Fibroblast of skin of right biceps (primary cell): ENCODE data around the gene CD248.

ENCODE experiments used
- DNase-seq: peaks from one replicate; pipeline ENCODE4 v3.0.0-alpha.2; 2013

Gene CD248

DNA sequence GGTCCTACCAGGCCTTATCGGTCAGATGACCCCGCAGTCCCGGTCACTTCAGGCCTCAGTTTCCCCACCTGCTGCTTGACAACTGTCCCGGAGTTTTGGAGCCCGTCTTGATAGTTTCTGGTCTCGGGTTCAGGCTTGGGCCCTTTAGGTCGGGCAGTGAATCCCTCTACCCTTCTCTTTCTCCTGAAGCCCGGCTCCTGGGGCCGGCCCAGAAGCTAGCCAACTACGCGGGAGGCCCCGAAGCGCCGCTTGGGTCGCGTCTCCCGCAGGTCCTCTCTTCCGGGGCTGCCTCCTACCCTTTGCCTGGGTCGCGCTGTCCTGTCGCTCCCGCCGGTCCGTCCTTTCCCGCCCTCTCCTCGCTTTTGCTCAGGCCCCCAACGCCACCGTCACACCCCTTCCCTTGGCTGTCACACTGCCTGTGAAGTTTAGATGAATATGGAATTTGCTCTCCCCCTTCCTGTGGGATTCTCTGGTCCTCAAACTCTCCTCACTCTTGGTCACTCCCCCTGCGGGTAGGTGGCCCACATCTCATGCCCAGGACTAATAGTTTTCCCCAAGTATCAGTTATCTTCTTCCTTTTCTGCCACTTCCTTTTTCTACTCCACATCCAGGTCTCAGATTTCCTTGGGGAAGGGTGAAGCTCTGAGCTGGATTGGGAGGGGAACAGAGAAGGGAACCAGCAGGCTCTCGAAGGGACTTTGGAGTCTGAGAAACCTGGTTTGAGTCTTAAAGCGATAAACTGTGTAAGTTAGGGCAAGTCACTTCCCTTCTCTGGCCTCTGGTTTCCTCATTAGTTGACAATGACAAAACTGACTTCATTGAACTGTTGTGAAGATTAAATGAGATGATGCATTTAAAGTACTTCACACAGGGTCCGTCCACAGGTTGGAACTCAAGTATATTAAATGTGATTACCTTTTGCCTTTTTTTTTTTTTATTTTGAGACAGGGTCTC, 47.6 kb downstream of the CD248 start:
- peak; percentile 64 for DNase-seq

DNA sequence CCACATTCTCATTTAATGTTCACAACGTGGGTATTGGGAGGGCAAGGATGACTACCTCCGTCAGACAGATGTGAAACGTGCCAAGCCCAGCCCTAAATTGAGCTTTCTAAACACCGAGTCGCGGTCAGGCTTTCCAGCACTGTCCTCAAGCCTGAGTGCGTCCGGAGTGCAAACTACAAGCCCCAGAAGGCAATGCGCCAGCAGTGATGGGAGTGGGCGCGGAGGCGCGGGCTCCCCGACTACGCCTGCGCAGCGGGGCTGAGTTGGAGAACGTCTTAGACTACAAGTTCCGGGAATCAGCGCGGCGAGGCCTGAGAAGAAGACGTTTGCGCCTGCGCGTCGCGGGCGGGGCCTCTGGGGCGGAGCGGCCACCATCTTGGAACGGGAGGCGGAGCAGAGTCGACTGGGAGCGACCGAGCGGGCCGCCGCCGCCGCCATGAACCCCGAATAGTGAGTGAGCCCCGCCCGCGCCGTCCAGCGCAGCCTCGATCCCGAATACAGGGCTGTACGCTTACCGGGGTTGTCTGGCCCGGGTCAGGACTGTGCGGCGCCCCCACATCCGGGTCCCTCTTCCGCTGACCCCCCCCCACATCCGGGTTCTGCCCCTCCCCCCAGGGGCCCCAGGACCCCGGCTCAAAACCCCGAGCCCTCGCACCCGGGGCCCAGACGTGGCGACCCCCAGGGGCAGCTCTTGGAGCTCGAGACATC, 48.4 kb downstream of the CD248 start, which contains the start of gene RAB1B:
TSS of gene RAB1B (plus strand) at position 396 of the 708 bp plus-strand sequence. CDS start at position 437, 41 bp downstream.
- DNase-seq = peak; percentile 99

DNA sequence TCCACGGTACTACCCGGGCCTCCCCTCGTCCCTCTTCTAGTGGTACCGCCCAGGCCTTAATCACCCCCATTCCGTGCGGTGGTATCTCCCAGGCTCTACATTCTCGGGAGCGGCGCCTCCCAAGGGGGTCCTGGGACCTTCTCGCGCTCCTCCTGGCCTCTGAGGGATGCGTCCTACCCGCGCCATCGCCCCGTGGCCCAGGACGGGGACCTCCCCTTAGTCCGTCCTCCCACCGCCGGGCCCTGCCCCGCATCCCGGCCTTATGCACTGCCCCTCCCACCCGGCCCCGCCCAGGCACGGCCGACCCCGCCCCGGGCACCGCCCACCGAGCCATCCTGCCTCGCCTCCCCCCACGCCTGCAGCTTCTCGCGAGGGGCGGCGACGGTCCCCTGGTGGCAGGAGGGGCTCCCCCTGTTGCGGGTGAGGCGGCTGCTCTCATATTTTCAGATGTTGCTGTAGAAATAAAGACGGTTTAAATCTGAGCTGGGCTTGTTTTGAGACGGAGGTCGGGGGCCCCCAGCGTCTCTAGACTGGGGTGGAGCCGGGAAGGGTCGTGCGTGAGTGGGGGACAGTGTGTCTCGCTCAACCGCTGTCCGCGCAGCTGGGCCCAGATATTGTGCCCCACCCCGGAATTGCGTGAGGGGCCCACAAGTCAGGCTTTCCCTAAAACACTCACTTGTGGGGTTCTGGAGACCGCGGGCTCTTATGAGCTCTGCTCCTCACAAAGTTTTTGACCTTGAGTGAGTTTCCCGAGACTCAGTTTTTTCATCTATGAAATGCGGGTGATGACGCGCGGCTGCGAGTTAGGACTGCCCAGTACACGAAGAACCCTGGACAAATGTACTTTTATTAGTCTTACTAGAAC, 49.2 kb downstream of the CD248 start:
- peak; percentile 89 for DNase-seq

DNA sequence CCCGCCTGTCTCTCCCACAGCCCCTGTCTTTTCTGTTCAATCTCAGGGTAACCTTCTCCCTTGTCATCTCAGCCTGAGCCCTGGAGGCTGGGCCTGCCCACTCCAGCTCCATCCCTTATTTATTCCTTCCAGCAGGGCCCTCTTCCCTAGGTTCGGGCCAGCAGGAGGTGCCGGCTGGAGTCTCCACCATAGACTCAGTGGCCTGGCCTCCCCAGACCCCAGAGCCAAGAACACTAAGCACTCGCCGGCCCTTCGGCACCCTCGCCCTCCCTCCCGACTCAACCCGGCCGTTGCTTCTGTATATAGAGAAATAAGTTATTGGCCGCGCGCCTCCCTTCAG, 49.8 kb downstream of the CD248 start:
- DNase-seq = no peak

DNA sequence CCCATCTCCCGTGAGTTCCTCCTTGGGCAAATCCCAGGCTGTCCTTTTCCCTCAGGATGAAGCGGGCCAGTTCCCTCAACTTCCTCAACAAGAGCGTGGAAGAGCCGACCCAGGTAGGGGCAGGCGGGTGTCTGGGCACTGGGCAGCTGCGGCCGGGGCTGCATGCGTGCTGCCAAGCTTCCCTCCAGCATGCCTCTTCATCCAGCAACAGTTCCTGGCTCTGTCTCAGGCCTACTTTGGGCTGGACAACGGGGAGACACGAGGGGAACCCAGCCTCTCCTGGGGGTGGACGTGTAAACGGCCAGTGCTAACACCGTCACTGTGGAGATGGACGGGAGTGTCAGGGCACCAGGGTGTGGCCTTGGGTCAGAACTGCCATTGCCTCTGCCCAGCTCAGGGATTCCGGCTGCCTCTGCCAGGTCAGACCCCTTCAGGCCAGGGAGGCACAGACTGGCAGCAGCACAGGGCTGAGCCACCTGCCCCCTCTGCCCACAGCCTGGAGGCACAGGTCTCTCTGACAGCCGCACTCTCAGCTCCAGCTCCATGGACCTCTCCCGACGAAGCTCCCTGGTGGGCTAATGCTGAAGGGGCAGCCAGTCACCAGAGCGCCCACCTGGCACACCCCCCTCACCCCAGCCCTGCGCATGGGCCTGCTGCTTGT, 50.3 kb downstream of the CD248 start:
- no peak for DNase-seq

DNA sequence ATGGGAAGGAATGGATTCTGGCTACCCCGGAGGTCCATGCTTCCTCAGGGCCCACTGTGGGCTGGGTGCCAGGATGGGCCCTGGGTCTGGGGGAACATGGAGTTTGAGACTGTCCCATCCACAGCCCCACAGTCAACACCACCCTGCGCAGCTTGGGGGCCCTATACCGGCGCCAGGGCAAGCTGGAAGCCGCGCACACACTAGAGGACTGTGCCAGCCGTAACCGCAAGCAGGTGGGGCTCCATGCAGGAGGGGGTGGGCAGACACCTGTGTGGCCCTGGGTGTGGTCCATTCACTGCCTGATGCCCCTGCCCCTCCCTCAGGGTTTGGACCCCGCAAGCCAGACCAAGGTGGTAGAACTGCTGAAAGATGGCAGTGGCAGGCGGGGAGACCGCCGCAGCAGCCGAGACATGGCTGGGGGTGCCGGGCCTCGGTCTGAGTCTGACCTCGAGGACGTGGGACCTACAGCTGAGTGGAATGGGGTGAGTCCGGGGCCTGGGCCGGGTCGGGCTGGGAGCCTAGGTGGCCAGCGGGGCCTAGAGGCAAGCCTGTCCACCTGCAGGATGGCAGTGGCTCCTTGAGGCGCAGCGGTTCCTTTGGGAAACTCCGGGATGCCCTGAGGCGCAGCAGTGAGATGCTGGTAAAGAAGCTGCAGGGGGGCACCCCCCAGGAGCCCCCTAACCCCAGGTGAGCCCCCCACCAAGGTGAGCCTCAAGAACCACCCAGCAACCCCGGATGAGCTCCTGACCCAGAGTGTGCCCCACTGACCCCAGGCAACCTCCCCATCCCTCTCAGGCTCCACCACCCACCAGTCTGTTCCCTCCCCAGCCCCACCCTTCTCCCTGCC, 51.1 kb downstream of the CD248 start:
- DNase-seq = no peak

DNA sequence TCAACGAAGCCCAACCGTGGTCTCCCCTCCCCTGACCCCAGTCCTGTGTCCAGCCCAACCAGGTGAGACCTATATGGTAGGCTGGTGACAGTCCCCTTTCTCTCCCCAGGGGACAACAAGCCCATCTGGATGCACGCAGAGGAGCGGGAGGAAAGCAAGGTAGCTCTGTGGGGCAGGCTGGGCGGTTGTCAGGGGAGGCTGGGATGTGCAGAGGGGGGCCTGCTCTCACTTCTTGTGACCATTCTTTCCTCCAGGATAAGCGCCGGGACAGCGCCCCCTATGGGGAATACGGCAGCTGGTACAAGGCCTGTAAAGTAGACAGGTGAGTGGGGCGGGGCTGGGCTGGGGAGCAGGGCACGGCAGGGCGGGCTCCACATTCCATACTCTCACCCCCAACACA, 51.9 kb downstream of the CD248 start:
- no peak for DNase-seq
